Hematopoietic multipotent progenitor cell treated with erythropoietin and hydrocortisone succinate and interleukin-3 and kit ligand, for 4 days (in vitro differentiated cells): ENCODE data around the gene CCDC88C.
"Not testable (repeated sequence)": the region's sequence is repeated elsewhere in the genome, so short reads cannot be mapped to it uniquely, and the experiment has no call there.

ENCODE experiments used
- DNase-seq: peaks from one replicate; pipeline ENCODE4 v3.0.0-alpha.2; 2015

Gene CCDC88C

DNA sequence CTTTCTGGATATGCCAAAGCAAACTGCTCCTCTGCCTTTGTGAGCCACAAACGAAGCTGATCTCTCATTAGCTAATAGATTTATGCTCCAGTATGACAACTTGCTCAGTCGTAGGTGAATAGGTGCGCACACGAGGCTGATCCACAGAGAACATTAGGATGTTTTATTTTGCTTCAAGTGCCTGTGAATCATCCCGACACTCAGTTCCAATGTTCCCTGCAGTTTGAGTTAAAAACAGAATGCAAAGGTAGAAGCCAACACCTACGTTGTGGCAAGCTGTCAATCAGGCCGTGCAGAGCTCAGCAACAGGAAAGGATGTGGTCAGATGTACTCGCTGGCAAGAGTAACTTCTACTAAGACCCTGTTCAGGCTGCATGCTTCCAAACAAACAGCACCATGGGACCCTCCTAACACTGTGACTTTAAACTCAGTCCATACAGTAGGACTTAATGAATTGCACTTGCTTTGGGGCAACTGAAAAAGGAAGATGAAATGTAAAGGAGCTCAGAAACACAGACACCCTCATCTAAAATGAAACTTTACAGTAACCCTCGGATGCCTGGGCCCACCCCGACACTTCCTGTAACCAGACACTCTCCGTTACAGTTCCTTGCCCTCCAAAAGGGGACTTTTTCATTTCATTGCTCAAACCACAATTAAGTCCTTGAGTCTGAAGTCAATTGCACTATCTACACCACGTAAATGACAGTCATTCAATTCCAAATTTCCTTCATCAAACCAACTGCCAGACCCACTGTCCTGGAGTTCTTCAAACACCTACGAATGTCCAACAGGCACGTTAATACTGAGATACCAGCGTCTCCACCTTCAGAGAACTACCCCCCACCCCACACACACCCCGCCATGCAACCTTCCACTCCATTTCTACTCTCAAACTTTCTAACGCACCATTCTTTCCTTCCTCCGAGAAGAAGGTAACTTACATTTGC is 1.6 kb downstream of the CCDC88C start:
- DNase-seq: peak; percentile 81

DNA sequence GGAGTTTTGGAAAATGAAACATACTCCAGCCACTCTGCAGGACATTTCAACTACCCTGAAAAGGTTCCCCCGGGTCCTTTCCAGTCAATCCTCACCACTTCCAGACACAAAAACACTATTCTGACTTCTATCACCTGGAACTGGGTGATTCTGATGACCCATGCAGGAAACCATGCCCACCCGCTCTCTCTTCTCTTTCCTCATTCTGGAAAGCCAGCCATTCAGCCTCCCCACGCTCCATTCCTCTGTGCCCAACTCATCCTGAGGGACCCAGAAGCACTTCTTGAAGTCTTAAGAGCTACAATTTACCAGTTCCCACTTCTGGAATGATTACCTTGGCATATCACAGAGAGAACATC is 3.2 kb downstream of the CCDC88C start:
- DNase-seq: no peak

DNA sequence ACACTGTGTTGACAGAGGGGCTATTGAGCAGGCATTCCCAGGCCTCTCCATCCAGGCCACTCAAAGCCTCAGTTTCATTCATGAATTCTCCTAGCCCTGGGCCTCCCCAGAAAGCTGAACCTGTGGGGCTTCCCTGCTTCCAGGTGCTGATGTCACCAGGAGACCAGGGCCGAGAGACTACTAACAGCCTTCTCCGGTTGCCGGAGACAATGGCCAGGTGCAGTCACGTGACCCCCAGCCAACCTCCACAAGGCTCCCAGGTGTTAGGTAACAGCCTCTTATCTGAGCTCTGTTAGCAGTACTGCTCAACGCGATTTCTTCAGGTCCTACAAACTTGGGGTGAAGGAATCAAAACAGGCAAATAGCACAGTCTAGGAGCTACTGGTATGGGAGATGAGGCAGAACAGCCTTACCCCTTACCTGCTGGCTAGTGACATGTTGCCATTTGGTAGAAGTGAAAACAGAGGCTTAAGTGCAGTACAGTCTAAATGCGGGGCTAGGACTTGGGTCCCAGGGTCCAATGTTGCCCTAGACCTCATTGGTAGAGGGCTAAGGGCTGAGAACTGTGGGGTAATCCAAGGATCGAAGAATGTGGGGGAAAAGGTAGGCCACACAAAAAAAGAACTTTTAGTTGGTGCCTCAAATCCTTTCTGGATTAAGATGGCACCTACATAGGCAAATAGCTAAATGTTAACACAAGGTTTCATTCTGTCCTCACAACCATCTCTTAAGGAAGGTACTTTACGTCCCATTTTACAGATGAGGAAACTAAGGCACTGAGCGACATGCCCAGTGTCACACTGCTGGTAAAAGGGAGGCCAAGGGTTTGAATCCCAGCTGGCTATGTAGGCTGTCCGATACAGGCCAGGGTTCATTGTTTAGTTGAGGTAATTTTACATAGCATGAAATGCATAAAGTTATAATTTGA is 3.8 kb downstream of the CCDC88C start:
- no peak for DNase-seq

DNA sequence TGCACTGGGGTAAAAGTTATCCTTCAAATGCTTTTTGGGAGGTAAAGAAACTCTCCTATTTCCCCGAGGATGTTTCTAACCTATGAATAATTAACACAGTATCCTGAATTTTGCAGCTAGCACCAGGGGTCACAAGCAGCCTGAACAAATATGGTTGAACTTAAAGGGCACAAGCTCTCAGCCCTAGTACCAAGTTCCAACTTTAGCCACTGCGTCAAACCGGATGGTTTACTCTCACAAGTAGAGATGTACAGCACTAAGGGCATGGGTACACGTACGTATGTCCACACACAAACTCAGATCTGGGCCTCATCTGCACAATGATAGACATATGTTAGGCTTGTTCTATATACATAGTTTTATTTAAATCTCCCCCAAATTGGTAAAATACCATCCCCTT is 4.7 kb downstream of the CCDC88C start:
- no peak for DNase-seq

DNA sequence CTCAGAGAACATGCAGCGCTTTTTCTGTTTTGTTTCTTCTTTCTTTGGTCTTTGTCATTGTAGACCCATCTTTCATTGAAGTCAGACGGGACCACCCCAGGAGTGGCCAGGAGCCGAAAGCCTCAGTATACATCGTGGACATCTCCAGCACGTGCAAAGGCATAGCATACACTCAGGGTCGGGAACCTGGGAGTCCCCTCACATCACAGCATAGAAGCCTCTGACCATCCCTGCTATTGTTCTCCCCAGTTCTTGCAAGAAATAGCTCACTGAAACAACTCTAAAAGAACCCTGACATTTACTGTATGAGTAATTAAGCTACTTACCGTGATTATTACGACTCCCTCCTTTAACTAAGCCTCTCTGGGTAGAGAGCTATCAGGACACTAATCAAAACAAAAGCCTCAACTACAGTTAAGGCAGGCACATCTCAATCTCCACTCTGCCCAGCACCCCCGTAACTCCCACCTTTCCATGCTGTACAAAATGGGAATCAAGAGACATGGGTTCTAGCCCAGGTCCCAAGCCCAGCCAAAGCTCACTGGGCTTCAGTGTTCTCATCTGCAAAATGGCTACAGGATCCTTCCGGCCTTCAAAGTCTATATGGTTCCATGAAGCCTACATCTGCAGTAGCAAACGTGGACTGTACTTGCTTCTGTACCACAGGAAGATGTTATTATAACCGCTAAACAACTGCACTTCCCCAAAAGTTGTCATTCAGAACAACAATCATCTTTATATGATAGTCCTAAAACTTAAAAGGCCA is 6.7 kb downstream of the CCDC88C start:
- DNase-seq: peak; percentile 64

DNA sequence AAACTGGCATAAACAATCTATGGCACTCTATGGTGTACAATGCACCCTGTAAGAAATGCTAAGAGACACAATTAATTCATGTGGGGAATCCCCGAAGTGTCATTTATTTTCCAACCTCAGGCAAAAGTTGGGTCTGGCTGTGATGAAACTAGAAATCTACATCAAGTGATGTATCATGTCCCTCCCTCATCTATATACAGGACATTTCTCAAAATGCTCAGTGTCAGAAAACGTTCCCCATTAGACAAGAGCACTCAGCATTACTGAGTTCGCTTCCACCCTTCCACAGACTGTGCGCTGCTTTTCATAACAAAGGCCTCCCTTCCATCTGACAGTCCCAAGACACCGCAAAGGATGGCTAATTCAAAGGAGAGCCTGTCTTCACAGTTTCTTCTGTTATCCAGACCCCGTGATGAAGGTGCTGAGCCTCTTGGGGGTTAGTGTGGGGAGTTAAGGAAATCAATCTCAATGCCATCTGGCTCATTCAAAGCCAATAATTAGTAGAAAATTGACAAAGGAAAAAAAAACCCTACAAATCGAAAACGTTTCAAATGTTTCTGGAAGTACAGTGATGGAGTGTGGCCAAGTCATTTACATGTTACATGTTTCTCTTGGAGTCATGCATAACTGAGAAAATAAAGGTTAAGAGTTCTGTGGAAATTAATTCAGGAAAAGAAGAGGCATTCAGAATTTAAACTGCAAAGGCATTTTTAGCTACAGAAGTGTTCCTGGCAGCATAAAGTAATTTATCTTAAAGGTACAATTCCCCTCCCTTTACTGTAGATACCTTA is 7.5 kb downstream of the CCDC88C start:
- no peak for DNase-seq

DNA sequence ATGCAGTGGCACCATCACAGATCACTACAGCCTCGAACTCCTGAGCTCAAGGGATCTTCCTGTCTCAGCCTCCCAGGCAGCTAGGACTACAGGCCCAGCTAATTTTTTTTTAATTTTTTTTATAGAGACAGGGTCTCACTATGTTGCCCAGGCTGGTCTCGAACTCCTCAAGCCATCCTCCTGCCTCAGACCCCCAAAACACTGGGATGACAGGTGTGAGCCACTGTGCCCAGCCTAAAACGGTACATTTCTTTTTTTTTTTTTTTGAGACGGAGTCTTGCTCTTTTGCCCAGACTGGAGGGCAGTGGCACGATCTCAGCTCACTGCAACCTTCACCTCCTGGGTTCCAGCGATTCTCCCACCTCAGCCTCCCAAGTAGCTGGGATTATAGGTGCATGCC is 8.4 kb downstream of the CCDC88C start:
- DNase-seq: not testable (repeated sequence)

DNA sequence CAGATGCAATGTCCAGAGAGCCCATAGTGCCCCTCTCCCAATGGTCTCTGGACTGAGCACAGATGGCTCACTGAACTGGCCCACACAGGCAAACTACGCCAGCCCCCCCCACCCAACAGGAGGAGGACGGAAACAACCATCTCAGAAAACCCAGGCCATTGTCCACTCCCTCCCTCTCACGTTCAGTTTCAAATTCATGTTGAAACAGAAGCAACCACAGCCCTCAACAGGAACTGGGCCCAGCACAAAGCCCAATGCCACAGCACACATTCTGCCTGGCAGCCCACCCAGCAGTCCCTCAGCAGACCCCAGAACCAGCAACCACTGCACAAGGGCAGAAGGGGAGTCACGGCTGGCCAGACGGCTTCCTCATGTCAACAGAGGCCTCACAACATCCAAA is 10.6 kb downstream of the CCDC88C start:
- no peak for DNase-seq

DNA sequence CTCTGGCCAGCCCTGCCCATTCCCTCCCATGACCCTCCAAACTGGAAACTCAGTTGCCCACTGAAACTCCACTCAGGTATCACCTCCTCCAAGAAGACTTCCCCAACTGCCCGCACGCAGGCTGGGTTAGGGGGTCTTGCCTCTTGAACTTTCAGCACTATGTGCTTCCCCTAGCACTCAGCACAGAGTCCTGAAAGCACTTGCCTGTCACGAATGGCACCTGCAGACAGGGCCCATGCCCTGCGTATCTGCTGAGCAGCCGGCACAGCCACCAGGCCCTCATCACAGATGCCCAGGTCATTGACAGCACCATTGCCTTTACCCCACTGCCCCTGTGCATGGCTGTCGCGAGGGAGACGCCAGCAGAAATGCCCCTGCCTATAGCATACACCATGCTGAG is 11.2 kb downstream of the CCDC88C start:
- DNase-seq: no peak

DNA sequence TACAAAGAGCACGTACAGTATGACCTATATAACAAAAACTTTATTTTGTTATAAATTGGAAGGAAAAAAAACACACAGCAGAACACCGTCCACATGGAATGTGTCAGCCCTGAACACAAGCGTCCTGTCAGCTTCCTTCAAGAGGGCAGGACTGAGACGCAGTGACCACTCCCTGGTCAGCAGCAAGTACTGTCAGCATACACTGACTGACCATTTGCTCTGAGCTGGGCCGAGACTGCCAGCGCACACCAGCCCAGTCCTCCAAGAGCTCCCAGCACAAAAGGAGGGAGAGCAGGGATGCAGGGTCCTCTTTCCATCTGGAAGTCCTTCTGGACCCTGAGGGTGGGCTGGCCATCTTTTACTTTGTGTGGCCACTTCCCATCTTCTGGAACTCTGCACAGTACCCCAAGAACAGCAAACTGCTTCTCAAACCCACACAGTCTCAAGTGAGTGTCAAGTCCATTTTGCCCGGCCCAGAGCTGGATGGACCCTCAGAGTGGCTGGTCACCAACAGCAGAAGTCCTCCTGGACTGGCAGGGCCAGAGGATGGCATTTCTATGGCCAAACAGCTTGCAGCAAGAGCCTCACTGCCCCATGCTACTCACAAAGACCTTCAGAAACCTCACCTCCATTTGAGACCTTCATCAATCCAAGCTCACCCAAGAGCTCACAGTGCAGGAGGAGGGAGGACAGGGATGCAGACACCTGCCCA is 11.7 kb downstream of the CCDC88C start:
- DNase-seq: no peak

DNA sequence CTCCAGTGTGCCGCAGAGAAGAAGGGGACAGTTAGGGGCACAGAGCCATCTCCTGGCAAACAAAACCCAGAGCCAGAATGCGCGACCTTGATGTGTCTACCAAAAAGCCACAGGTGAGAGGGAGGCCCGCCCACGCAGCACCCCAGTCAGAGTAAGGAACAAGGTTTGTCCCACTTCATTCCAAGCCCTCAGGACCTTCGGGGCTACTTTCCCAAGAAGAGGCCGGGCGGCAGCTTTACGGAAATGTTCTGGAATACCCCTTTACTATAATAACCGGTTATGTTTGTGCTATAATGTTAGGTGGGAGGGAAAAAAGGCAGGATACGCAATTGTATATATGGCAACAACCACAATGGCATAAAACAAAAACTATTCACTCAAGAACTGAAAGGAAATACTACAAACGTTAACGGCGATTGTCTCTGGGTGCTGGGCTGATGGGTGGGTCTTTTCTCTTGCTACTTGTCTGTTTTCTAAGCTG is 12.3 kb downstream of the CCDC88C start:
- no peak for DNase-seq

DNA sequence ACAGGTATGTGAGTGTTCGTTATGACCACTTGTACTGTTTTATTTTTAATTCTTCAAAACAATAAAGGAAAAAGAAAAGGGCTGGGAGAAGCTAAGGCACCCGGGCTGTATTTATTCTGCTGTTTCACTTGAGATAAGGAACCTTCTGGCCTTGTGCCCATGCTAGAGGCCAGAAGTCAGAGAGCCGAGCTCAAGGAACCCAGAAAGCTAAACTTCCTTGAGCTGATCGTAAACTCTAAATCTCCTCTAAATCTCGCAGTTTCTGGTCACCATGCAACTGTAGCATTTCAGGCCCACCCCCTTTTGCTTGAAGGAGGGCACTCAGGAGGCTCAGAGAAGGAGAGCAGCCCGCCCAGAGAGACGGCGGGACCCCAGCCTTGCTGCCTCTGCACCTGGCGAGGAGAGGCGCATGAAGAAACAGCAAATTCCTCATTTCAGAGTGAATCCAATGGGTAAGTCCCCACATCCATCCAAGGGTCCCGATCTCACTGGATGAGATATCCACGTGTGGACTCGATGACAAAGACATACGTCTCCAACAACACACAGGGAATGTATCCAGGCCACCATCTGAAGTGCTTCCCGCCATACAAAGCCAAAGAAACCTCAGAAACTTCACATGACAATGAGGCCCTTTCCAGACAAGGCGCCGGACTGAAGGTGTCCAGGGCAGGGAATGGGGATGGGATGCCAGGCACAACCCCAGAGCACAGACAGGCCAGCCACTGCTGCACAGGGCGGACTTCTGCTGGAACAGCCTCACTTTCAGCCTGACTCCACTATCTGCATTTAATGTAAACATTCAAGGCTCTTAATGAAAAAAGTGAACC is 14.6 kb downstream of the CCDC88C start:
- peak; percentile 97 for DNase-seq

DNA sequence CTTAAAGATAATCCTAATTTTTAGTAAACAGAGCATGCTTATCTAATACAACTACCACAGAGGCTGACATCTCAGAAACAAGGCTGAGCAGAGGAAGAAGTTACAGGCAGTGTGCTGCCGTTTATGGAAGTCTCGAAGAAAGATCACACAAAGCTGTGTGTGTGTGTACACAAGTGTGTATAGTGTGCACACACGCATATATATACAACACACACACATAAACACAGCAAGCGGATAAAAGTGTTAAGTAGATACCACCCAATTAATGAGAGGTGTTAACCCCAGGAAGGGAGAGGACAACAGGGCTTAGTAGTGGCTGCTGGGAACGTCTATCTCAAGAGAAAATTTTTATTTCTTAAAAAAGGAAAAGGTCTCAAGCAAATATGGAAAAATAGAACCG is 15.3 kb downstream of the CCDC88C start:
- peak; percentile 68 for DNase-seq

DNA sequence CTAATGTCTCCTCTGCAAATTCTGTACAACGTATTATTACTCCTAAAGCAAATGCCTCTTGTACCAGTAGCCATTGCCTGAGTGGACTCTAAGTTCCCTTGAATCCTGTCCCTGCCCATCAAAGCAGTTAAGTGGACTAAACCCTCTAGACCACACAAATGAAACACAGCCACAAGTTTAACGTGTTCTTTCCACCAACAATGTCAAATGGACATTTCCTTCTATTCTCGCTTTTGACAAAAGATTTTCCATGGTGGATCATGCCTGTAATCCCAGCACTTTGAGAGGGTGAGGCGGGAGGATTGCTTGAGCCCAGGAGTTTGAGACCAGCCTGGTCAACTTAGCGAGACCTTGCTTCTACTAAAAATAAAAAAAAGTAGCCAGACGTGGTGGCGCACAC is 15.9 kb downstream of the CCDC88C start:
- DNase-seq: no peak

DNA sequence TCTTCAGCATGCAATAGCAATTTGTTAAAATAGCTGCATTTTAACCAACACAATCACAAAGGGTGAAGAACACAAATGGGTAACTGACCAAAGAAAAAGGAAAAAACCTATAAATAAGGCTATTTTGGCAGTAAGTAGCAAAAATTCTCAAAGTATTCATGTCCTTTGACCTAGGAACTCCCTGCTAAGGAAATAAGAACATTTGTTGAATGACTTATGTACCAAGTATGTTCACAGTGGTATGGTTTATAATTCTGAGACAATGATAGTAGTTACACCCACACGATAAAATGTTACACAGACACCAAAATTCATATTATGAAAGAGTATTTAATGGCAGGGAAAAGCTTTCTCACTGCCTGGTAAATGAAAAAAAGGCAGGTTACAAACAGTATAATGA is 16.9 kb downstream of the CCDC88C start:
- no peak for DNase-seq

DNA sequence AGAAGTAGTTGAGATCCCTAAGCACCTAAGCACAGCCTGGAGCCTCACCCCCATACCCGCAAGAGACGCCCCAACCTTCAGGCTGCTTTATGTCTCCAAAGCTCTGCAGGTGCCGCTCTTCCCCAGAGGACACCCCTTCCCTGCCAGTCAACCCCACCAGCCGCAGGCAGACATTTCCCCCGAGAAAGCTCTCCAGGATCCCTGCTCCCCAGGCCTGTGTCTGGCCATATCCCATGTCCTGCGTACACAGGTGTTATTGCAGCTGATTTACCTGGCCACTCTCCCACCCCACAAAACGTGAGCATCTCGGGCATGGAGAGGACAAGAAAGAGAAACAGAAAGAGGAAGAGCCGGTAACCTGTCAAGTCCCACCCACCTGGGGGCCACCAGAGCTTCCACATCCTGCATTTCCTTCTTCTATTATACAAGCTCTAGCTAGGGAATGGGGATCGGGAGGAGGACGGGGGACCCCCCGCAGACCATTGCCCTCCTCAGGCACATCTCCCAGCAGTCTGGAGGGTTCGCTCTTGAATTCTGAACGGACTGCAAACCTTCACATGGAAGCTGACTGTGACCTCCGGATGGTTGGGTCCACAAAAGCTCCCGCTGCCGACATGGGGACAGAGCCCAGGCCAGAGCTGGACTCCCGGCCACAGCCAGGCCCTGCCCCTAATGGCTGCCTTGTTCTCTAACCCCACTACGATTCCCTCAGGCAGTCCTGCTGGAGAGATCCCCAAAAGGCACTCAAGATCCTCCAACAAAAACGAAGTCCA is 17.6 kb downstream of the CCDC88C start:
- no peak for DNase-seq

DNA sequence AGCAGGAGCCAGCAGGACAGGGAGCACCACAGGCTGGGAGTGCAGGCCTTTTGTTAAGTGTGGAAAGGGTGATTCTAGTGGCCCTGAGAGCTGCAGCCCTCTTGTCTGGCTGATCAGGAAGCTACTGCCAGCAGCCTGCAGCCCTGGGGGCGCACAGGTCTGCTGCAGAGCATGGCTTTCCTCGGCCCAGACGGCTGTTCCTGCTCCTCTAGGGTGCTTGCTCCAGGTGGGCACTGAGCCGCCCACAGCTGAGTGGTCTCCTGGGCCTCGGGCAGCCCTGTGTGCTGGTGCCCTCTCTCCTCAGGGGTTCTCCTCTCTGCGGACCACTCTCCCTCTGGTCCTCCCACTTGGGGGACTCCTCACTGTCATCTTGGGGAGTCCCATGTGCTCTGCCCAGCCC is 18.9 kb downstream of the CCDC88C start:
- DNase-seq: peak; percentile 60

DNA sequence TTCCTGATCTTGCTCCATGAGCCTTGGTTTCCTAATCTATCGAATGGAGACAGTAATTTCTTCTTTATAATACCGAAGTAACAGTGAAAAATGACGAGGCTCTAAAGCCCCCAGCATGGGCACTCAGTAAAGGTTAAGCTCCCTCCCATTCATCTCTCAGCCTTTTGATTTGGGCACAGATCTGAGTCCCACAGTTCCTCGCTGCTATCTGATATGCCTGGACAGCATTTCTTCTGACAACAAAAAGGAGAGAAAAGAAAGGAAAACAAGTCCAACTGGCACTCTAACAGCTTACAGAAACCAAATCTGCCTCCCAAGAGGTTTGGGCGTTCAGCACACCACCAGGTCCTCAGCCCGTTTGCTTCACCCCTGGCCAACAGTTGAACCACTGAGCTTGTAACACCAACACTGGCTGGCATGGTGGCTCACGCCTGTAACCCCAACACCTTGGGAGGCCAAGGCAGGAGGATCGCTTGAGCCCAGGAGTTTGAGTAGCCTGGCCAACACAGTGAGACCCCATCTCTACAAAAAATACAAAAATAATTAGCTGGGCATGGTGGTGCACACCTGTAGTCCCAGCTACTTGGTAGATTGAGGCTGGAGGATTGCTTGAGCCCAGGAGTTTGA is 19.5 kb downstream of the CCDC88C start:
- DNase-seq: no peak
